HCT116 (cell line): ENCODE results near the gene PATL2. TPM values are rescaled to one million over a fixed set of nuclear protein-coding genes. Genes with fewer than 3 reads are reported as not detected.

Experiments used
- ATAC-seq: fragments of 200-7000 bp; cut with Tn5 transposase; 2 replicates; pipeline ENCODE4 v1.9.1; 2020; ENCODE audit warnings: mild to moderate bottlenecking, moderate library complexity
- BruUV-seq: library from RNA; stranded (reverse); fragments of 400-500 nt; replicated peaks from 2 replicates; lab custom pipeline; 2021; lab: Mats Ljungman, UMichigan
- CTCF ChIA-PET: fragments of 300-600 bp; sonication (Branson Sonifier 250); formaldehyde crosslinking; loops from one replicate; lab custom pipeline; 2021; ENCODE audit warnings: antibody characterized with exemption; lab: Charles Lee
- POLR2A ChIA-PET: fragments of 300-600, 350-600 bp; sonication (Branson Sonifier 250); formaldehyde crosslinking; loops from one replicate; lab custom pipeline; 2021; ENCODE audit warnings: antibody characterized with exemption; lab: Charles Lee
- RAD21 ChIA-PET, 2 experiments: fragments of 300-600 bp; sonication (Branson Sonifier 250); formaldehyde crosslinking; loops; one replicate each; lab custom pipeline; 2023; ENCODE audit warnings: low total read pairs in 2 of 2; ENCODE audit not compliant: uncharacterized antibody in 2 of 2, unreplicated experiment in 2 of 2, low non-redundant PET in 1 of 2; lab: Charles Lee
- DNase-seq: peaks from one replicate; pipeline ENCODE4 v3.0.0-alpha.2; 2010; ENCODE audit warnings: low read depth, low spot score
- H2AFZ ChIP-seq: fragments of 200-600 bp; shearing (Covaris generic), sonication (generic); 2 replicates; pipeline ENCODE4 v1.6.1; 2017; ENCODE audit warnings: low read depth, mixed run types, mixed read lengths, antibody characterized with exemption, low read length; ENCODE audit not compliant: poor library complexity, severe bottlenecking
- H3K27ac ChIP-seq: 2 replicates; pipeline ENCODE4 v1.5.1; 2012; ENCODE audit warnings: low read depth, low read length
- H3K27me3 ChIP-seq: fragments of 200-600 bp; sonication (generic); 2 replicates; pipeline ENCODE4 v1.6.1; 2016; ENCODE audit warnings: mixed run types, low read length, mixed read lengths; ENCODE audit not compliant: insufficient read depth
- H3K36me3 ChIP-seq, 2 experiments: fragments of 200-500 bp in 1 of 2; fragments of 200-600 bp in 1 of 2; sonication (Bioruptor generic) in 1 of 2; sonication (generic) in 1 of 2; 2 replicates each; pipeline versions ENCODE4 v1.5.1 to v1.6.1; 2014 to 2016; ENCODE audit warnings: low read length in 2 of 2, inconsistent platforms in 1 of 2, mixed read lengths in 1 of 2, mixed run types in 1 of 2; ENCODE audit not compliant: insufficient read depth in 2 of 2, control insufficient read depth in 1 of 2
- H3K4me1 ChIP-seq, 2 experiments: fragments of 200-600 bp in 1 of 2; sonication (generic) in 1 of 2; 2 replicates each; pipeline versions ENCODE4 v1.5.1 to v1.6.1; 2012 to 2017; ENCODE audit warnings: low read length in 2 of 2, inconsistent platforms in 1 of 2, mild to moderate bottlenecking in 1 of 2, mixed read lengths in 1 of 2, mixed run types in 1 of 2, moderate library complexity in 1 of 2; ENCODE audit not compliant: insufficient read depth in 2 of 2, control insufficient read depth in 1 of 2
- H3K4me2 ChIP-seq: fragments of 200-600 bp; sonication (generic); 2 replicates; pipeline ENCODE4 v1.6.1; 2017; ENCODE audit warnings: mixed run types, low read length, mixed read lengths
- H3K4me3 ChIP-seq, 2 experiments: fragments of 200-600 bp in 1 of 2; sonication (generic) in 1 of 2; replicated peaks in 1 of 2; 2 replicates each; pipeline ENCODE4 v1.5.1; 2011 to 2016; ENCODE audit warnings: low read length in 2 of 2, control low read depth in 1 of 2, low read depth in 1 of 2, mild to moderate bottlenecking in 1 of 2, mixed read lengths in 1 of 2, mixed run types in 1 of 2
- H3K79me2 ChIP-seq: fragments of 200-600 bp; sonication (generic); 2 replicates; pipeline ENCODE4 v1.6.1; 2017; ENCODE audit warnings: mild to moderate bottlenecking, mixed run types, low read length, moderate library complexity, mixed read lengths; ENCODE audit not compliant: insufficient read depth
- H3K9ac ChIP-seq: fragments of 200-600 bp; sonication (generic); 2 replicates; pipeline ENCODE4 v1.6.1; 2016; ENCODE audit warnings: low read length, mixed read lengths
- H3K9me2 ChIP-seq: fragments of 200-600 bp; sonication (generic), shearing (Covaris generic); 2 replicates; pipeline ENCODE4 v1.6.1; 2017; ENCODE audit warnings: mixed run types, mild to moderate bottlenecking, moderate library complexity; ENCODE audit not compliant: insufficient read depth
- H3K9me3 ChIP-seq, 2 experiments: fragments of 200-500 bp in 1 of 2; fragments of 200-600 bp in 1 of 2; sonication (Bioruptor generic) in 1 of 2; sonication (generic) in 1 of 2; 2 replicates each; pipeline ENCODE4 v1.6.1; 2014 to 2017; ENCODE audit warnings: low read length in 2 of 2, mixed read lengths in 2 of 2, inconsistent platforms in 1 of 2, low read depth in 1 of 2, mild to moderate bottlenecking in 1 of 2, mixed run types in 1 of 2, moderate library complexity in 1 of 2; ENCODE audit not compliant: control insufficient read depth in 1 of 2, insufficient read depth in 1 of 2
- H4K20me1 ChIP-seq: fragments of 200-600 bp; sonication (generic), shearing (Covaris generic); 2 replicates; pipeline ENCODE4 v1.6.1; 2017; ENCODE audit warnings: mixed run types, mild to moderate bottlenecking, moderate library complexity; ENCODE audit not compliant: insufficient read depth
- CBX3 ChIP-seq: IDR thresholded peaks from 2 replicates; pipeline ENCODE4 v1.6.1; 2012; ENCODE audit warnings: low read depth
- CEBPB ChIP-seq: IDR thresholded peaks from 2 replicates; pipeline ENCODE4 v1.6.1; 2012; ENCODE audit warnings: low read depth
- ELF1 ChIP-seq: IDR thresholded peaks from 2 replicates; pipeline ENCODE4 v1.6.1; 2012; ENCODE audit warnings: low read depth, borderline replicate concordance
- EZH2 ChIP-seq: fragments of 200-600 bp; sonication (generic); IDR thresholded peaks from 2 replicates; pipeline ENCODE4 v1.6.1; 2017; ENCODE audit warnings: antibody characterized with exemption, mixed run types
- FOSL1 ChIP-seq: IDR thresholded peaks from 2 replicates; pipeline ENCODE4 v1.6.1; 2012; ENCODE audit warnings: low read depth
- JUND ChIP-seq: IDR thresholded peaks from 2 replicates; pipeline ENCODE4 v1.6.1; 2012
- RAD21 ChIP-seq: IDR thresholded peaks from 2 replicates; pipeline ENCODE4 v1.6.1; 2012; ENCODE audit warnings: low read depth, mild to moderate bottlenecking
- SIN3A ChIP-seq: IDR thresholded peaks from 2 replicates; pipeline ENCODE4 v1.6.1; 2012; ENCODE audit warnings: low read depth
- SP1 ChIP-seq: IDR thresholded peaks from 2 replicates; pipeline ENCODE4 v1.6.1; 2012; ENCODE audit warnings: low read depth
- SRF ChIP-seq: IDR thresholded peaks from 2 replicates; pipeline ENCODE4 v1.6.1; 2012; ENCODE audit warnings: low read depth
- YY1 ChIP-seq: IDR thresholded peaks from 2 replicates; pipeline ENCODE4 v1.6.1; 2011; ENCODE audit warnings: low read length, low read depth, moderate library complexity, mild to moderate bottlenecking; ENCODE audit not compliant: insufficient replicate concordance; ENCODE audit errors: extremely low read depth
- ZBTB33 ChIP-seq: IDR thresholded peaks from 2 replicates; pipeline ENCODE4 v1.6.1; 2011; ENCODE audit warnings: mild to moderate bottlenecking, low read length, moderate library complexity; ENCODE audit not compliant: insufficient replicate concordance; ENCODE audit errors: extremely low read depth
- ZFX ChIP-seq: fragments of 450-650 bp; IDR thresholded peaks from 2 replicates; pipeline ENCODE4 v1.6.1; 2017
- intact Hi-C: fragments of 100-400 bp; cut with micrococcal nuclease; formaldehyde crosslinking; loops from 2 replicates; pipeline ENCODE4 v1.10.0; 2022
- total RNA-seq: library from RNA; stranded (reverse); gene quantifications from one replicate; pipeline ENCODE4 v1.2.1, GENCODE V29; 2021; ENCODE audit not compliant: unreplicated experiment

Gene PATL2
- total RNA-seq, 1 experiment from 2014 or later = 1.2 TPM

GRCh38 chr15:44620081-44620480 lies 91.0 kb downstream of the PATL2 start:
- POLR2A ChIA-PET = no interaction called here
- Histone ChIP-seq H3K27me3 (no peaks in the 10 kb centered on the region), H3K9ac (no peak overlapping the region), H3K27ac (no peak overlapping the region), H3K36me3 (peaks cover 6 to 16% of the 10 kb centered on the region in 2 experiments; a peak in 2 of 4 replicates), H3K9me2 (no peaks in the 10 kb centered on the region), H2AFZ (no peak overlapping the region), H3K79me2 (no peaks in the 10 kb centered on the region), H3K4me3 (no peak overlapping the region), H3K4me1 (no peaks in the 10 kb centered on the region)
- ATAC-seq (no peak), DNase-seq (no peak)
- CTCF ChIA-PET = no interaction called here
- BruUV-seq = no TSS peak
- TF ChIP-seq EZH2 = no peak
- TF ChIP-seq RAD21 = no peak
- no peak for TF ChIP-seq ZBTB33
- no peak for TF ChIP-seq YY1
- TF ChIP-seq CBX3 = no peak
- TF ChIP-seq CEBPB = no peak
- no peak for TF ChIP-seq JUND
- TF ChIP-seq SRF = no peak
- no peak for TF ChIP-seq SIN3A
- TF ChIP-seq ZFX = no peak
- TF ChIP-seq ELF1 = no peak
- TF ChIP-seq FOSL1 = no peak
- no peak for TF ChIP-seq SP1
- TF ChIP-seq, all 23 proteins: peak for 0
- H4K20me1 ChIP-seq = no peaks in the 10 kb centered on the region
- H3K9me3 ChIP-seq = no peaks in the 10 kb centered on the region
- no peak overlapping the region for H3K4me2 ChIP-seq
- RAD21 ChIA-PET = no interaction called here
- intact Hi-C loops = no loop called here
